GM12873 (cell line): Measurements from ENCODE around the gene BSCL2.

Source experiments
- TF ChIP-seq, protein P1 (sequence below): IDR thresholded peaks from 2 replicates; pipeline ENCODE4 v1.5.1; 2012; ENCODE audit warnings: low read depth, mild to moderate bottlenecking, moderate library complexity, low read length, control low read depth; ENCODE audit not compliant: insufficient read depth; ENCODE audit errors: missing control alignments

The BSCL2 gene

GRCh38 chr11:62665599-62666258 lies 41.5 kb downstream of the BSCL2 start:
- TF ChIP-seq, protein P1, sequence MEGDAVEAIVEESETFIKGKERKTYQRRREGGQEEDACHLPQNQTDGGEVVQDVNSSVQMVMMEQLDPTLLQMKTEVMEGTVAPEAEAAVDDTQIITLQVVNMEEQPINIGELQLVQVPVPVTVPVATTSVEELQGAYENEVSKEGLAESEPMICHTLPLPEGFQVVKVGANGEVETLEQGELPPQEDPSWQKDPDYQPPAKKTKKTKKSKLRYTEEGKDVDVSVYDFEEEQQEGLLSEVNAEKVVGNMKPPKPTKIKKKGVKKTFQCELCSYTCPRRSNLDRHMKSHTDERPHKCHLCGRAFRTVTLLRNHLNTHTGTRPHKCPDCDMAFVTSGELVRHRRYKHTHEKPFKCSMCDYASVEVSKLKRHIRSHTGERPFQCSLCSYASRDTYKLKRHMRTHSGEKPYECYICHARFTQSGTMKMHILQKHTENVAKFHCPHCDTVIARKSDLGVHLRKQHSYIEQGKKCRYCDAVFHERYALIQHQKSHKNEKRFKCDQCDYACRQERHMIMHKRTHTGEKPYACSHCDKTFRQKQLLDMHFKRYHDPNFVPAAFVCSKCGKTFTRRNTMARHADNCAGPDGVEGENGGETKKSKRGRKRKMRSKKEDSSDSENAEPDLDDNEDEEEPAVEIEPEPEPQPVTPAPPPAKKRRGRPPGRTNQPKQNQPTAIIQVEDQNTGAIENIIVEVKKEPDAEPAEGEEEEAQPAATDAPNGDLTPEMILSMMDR, result no peak

DNA sequence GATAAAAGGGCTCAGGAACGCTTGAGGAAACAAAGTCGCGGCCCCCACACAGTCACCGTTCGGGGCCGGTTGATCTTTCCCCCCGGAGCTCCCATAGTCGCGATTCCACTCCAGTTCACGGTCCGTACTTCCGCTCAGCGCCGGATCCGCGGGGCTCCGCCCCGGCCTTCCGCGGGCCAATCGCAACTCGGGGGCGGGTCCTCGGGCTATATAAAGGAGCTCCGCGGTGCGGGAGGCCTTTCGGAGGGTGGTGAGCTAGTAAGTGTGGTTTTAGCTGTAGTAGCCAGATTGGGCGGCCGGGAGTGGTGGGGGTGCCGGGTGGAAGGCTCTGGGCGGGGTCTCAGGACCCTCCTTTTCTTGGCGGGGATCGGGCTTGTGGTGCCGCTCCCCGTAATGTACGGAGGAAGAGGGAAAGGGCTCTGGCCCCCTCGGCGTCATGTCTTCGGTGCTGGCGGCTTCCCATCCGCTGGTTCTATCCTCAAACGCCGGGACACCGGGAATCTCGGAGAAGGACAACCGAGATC lies 42.1 kb downstream of the BSCL2 start, which contains the start of the genes C11orf98 and CSKMT:
Gene C11orf98 (minus strand): TSS at position 136 of the 524 bp plus-strand sequence. CDS start 41 bp downstream, at position 95.
Gene CSKMT (plus strand): TSS at position 238 of the 524 bp plus-strand sequence. CDS start 568 bp downstream, outside the sequence.
- TF ChIP-seq, protein P1, result no peak

DNA sequence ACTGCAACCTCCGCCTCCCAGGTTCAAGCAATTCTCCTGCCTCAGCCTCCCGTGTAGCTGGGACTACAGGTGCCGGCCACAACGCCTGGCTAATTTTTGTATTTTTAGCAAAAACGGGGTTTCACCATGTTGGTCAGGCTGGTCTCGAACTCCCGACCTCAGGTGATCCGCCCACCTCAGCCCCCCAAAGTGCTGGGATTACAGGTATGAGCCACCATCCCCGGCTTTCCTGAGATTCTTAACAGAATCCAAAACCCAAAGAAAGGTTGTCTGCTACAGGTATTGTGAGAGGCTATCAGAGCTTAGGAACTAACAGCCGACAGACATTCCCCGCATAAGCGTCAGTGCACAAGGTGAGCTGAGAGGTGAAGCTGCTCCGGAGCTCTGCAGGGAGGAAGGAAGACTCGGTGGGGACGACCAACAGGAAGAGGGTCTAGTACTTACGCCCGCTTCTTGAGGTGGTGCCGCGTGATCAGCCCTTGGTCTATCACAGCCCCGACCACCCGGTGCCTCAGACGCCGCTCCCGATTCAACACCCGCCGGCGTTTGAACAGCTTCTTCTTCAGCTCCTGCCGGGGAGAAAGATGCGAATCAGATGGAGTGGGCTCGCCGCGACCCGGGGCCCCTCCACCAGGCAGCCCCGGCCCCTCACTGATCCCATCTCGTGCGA lies 42.7 kb downstream of the BSCL2 start:
- TF ChIP-seq, protein P1, result no peak

GRCh38 chr11:62656796-62657429 lies 50.3 kb downstream of the BSCL2 start:
- TF ChIP-seq, protein P1, result no peak

GRCh38 chr11:62654297-62654696 lies 52.9 kb downstream of the BSCL2 start:
- TF ChIP-seq, protein P1, result no peak

GRCh38 chr11:62652161-62653006 lies 54.8 kb downstream of the BSCL2 start:
- TF ChIP-seq, protein P1, result no peak

GRCh38 chr11:62649486-62649885 lies 57.7 kb downstream of the BSCL2 start:
- TF ChIP-seq, protein P1, result no peak
